Thyroid gland (tissue), 4 donors: ENCODE measurements around the gene SNCAIP. TPM values are rescaled to one million over a fixed set of nuclear protein-coding genes. Genes with fewer than 3 reads are reported as not detected.

ENCODE experiments used
- DNase-seq, 2 donors: peaks; one replicate each; pipeline ENCODE4 v3.0.0-alpha.2; 2019
- H3K27ac ChIP-seq, 3 donors: fragments of 200-600 bp; sonication (generic); 1 replicate in 2 of 3; 2 replicates in 1 of 3; pipeline ENCODE4 v1.5.1; 2016 to 2019; ENCODE audit warnings: mild to moderate bottlenecking in 1 of 3, moderate library complexity in 1 of 3
- H3K27me3 ChIP-seq: fragments of 200-600 bp; sonication (generic); one replicate; pipeline ENCODE4 v1.5.1; 2019
- H3K36me3 ChIP-seq, 2 donors: fragments of 200-600 bp; sonication (generic); one replicate each; pipeline ENCODE4 v1.5.1; 2016 to 2019
- H3K4me1 ChIP-seq, 2 donors: fragments of 200-600 bp; sonication (generic); one replicate each; pipeline ENCODE4 v1.5.1; 2017 to 2019
- H3K4me3 ChIP-seq, 3 donors: fragments of 200-600 bp; sonication (generic); replicated peaks in 1 of 3; 1 replicate in 2 of 3; 2 replicates in 1 of 3; pipeline ENCODE4 v1.5.1; 2016; ENCODE audit warnings: mild to moderate bottlenecking in 1 of 3
- H3K9me3 ChIP-seq: fragments of 200-600 bp; sonication (generic); one replicate; pipeline ENCODE4 v1.5.1; 2017
- POLR2A ChIP-seq, 2 donors: fragments of 450-650 bp; IDR thresholded peaks; one replicate each; pipeline ENCODE4 v1.6.1; 2017; ENCODE audit warnings: antibody characterized with exemption in 2 of 2, mild to moderate bottlenecking in 2 of 2, moderate library complexity in 1 of 2
- WGBS, 2 donors: methylation state at CpG; one replicate each; pipeline ENCODE4 v1.1.5; 2017; 5-methylcytosine and 5-hydroxymethylcytosine counted together
- intact Hi-C: fragments of 100-400 bp; cut with DNase I; formaldehyde crosslinking; loops from one replicate; pipeline ENCODE4 v1.15.1; 2023
- total RNA-seq, 4 donors: library from RNA; depleted of rRNA; stranded (reverse); fragments of >200 nt; gene quantifications; one replicate each; pipeline ENCODE4 v1.2.3, GENCODE V29; 2016
- TF ChIP-seq, protein P1 (sequence below), 6 experiments: fragments of 200-600 bp in 3 of 6; fragments of 450-650 bp in 3 of 6; sonication (generic) in 3 of 6; IDR thresholded peaks; one replicate each; pipeline ENCODE4 v1.5.1; 2016 to 2019; ENCODE audit warnings: antibody characterized with exemption in 6 of 6, mild to moderate bottlenecking in 2 of 6, inconsistent platforms in 1 of 6, moderate library complexity in 1 of 6

Gene SNCAIP
- total RNA-seq, 4 donors from 2014 or later: 4.0 to 12.8 (median 9.8) TPM

DNA sequence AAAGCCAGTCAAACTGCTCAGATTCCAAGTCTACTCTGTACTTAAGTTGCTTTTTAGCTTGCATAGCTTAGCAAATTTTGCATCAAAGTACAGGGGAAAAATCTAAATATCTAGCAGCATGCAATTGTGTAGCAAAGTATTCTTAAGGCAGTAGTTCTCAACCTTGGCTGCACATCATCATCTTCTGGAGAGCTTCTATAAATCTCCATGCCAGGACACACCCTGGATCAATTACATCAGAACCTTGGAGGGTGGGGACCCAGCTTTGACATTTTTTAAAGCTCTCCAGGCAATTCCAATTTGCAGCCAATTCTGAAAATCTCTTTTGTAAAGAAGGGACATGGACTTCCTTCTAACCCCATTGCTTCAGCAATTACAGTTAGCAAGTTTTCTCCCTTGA lies 187.5 kb downstream of the SNCAIP start:
- Histone ChIP-seq H3K27ac (no peak overlapping the region), H3K9me3 (no peaks in the 10 kb centered on the region), H3K4me1 (peaks cover 0 to 4% of the 10 kb centered on the region in 2 donors), H3K36me3 (no peaks in the 10 kb centered on the region), H3K4me3 (no peak overlapping the region), H3K27me3 (no peaks in the 10 kb centered on the region)
- DNase-seq: no peak
- TF ChIP-seq POLR2A (IDR thresholded peaks at IDR 0.05): no peak
- TF ChIP-seq, protein P1, sequence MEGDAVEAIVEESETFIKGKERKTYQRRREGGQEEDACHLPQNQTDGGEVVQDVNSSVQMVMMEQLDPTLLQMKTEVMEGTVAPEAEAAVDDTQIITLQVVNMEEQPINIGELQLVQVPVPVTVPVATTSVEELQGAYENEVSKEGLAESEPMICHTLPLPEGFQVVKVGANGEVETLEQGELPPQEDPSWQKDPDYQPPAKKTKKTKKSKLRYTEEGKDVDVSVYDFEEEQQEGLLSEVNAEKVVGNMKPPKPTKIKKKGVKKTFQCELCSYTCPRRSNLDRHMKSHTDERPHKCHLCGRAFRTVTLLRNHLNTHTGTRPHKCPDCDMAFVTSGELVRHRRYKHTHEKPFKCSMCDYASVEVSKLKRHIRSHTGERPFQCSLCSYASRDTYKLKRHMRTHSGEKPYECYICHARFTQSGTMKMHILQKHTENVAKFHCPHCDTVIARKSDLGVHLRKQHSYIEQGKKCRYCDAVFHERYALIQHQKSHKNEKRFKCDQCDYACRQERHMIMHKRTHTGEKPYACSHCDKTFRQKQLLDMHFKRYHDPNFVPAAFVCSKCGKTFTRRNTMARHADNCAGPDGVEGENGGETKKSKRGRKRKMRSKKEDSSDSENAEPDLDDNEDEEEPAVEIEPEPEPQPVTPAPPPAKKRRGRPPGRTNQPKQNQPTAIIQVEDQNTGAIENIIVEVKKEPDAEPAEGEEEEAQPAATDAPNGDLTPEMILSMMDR (IDR thresholded peaks at IDR 0.05): no peak
- intact Hi-C loops: no loop called here

DNA sequence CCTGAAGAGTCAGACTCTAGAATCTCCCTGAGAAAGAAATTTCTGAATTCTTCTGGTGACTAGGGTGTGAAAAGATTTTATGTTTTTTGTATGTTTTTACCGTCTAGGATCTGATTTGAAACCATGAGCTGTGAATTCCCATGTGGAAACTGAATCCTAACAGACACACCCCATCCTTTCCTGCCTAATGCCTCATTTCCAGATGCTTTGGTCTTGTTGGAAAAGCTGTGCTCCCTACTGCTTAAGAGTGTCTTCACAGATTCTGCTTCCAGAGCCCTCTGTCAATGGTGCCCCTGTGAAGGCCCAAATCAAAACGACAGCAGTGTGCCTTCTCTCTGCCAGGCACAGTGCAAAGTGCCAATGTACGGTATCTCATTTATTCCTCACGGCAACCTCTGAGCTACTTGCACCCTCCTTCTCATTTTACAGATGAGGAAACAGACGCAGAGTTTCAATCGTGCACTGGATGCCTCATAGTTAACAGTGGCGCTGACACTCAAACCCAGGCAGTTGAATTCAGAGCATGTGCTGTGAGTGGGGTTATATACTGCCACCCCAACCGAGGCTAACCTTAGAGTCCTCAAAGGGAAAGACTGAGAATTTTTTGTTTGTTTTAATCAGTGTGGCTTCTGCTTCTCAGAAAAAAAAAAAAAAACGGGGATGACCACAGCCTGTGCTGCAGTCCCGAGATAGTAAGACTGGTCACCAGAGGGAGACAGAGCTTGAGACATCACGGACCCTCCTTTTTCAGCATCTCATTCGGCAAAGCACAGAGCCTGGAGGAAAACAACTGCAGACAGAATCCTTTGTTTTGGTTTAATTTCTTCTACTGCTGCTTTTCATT lies 188.4 kb downstream of the SNCAIP start:
- Histone ChIP-seq H3K36me3 (no peaks in the 10 kb centered on the region), H3K4me3 (no peak overlapping the region), H3K27me3 (no peaks in the 10 kb centered on the region), H3K27ac (no peak overlapping the region), H3K4me1 (peaks cover 2 to 10% of the 10 kb centered on the region in 2 donors), H3K9me3 (no peaks in the 10 kb centered on the region)
- TF ChIP-seq POLR2A (IDR thresholded peaks at IDR 0.05): no peak
- TF ChIP-seq, protein P1 (IDR thresholded peaks at IDR 0.05): peak in 4 of 6 experiments; percentile 14 to 48 (median 42)
- intact Hi-C loops: no loop called here
- peak; percentile 32 to 41 for DNase-seq
- 49 to 51% methylated on average over 12 of the region's 12 CpGs for WGBS, 2 donors

DNA sequence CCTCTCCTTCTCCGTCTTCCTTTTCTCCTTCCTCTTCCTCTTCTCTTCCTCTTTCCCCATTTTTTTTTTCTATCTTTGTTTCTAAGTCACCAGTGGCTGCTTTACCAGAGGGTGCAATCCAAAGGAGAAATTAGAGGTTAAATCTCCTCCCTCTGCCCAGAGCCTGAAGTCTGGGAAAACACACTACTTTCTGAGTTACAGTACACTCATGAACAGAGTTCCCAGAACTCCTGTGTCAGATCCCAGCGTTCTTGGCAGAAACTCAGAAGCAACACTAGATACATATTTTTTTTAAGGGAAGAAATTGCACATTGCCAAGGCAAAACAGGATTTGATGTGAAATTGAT lies 189.0 kb downstream of the SNCAIP start:
- intact Hi-C loops: no loop called here
- no peak for TF ChIP-seq POLR2A (IDR thresholded peaks at IDR 0.05)
- TF ChIP-seq, protein P1 (IDR thresholded peaks at IDR 0.05): no peak
- no peak overlapping the region for H3K4me3 ChIP-seq
- no peaks in the 10 kb centered on the region for H3K36me3 ChIP-seq
- H3K9me3 ChIP-seq: no peaks in the 10 kb centered on the region
- no peaks in the 10 kb centered on the region for H3K27me3 ChIP-seq
- H3K27ac ChIP-seq: no peak overlapping the region
- 45 to 64% methylated on average over 2 of the region's 2 CpGs for WGBS, 2 donors
- DNase-seq: no peak
- peaks cover 8 to 15% of the 10 kb centered on the region in 2 donors for H3K4me1 ChIP-seq

DNA sequence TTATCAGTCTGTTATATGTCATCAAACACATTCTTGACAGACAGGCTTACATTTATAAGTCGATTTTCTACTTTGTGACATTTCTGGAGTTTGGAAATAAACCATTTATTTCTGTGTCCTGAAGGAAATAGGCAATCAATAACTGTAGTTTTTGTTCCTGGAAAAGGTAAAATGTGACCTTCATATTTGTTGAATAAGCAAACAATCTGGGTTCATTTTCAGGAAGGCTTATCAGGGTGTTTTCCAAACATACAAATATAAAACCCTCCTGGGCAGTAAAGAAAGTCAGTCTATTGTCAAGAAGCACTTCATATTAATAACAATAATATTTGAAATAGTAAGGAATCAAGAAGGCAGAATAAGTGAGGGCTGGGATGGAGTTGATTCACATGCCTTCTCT lies 195.0 kb downstream of the SNCAIP start:
- H3K4me1 ChIP-seq: peaks cover 14 to 20% of the 10 kb centered on the region in 2 donors
- no peak overlapping the region for H3K27ac ChIP-seq
- intact Hi-C loops: no loop called here
- no peaks in the 10 kb centered on the region for H3K27me3 ChIP-seq
- H3K36me3 ChIP-seq: no peaks in the 10 kb centered on the region
- H3K9me3 ChIP-seq: no peaks in the 10 kb centered on the region
- no peak for DNase-seq
- no peak overlapping the region for H3K4me3 ChIP-seq
- WGBS, 2 donors: 61 to 78% methylated on average over 1 of the region's 1 CpG
- TF ChIP-seq, protein P1 (IDR thresholded peaks at IDR 0.05): no peak
- TF ChIP-seq POLR2A (IDR thresholded peaks at IDR 0.05): no peak

DNA sequence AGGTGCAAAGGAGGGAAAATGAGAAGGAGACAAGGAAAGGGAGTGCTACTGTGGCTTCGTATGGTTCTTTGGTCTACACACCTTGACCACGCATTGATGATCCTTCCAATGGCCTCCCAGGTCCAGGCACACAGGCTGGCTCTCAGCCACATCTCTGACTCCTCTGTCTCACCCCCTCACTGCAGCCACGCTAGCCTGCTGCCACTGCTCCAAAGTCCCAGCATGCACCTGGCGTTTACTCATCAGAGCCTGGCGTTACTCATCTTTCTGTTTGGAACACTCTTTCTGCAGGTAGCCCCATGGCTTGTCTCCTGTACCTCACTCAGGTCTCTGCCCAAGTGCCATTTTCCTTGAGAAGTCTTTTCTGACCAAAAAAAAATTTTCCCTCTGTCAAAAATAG lies 195.5 kb downstream of the SNCAIP start:
- no peak overlapping the region for H3K27ac ChIP-seq
- no peaks in the 10 kb centered on the region for H3K36me3 ChIP-seq
- no peaks in the 10 kb centered on the region for H3K9me3 ChIP-seq
- H3K4me3 ChIP-seq: no peak overlapping the region
- H3K27me3 ChIP-seq: no peaks in the 10 kb centered on the region
- no peak for DNase-seq
- peaks cover 14 to 20% of the 10 kb centered on the region in 2 donors for H3K4me1 ChIP-seq
- intact Hi-C loops: no loop called here
- 93% methylated on average over 5 of the region's 5 CpGs for whole genome bisulfite sequencing, 2 donors
- TF ChIP-seq POLR2A (IDR thresholded peaks at IDR 0.05): no peak
- TF ChIP-seq, protein P1 (IDR thresholded peaks at IDR 0.05): no peak
